COR-L47 (cell line): ENCODE data around the gene MTF1.
A peak's percentile ranks its signal among the peaks of the same experiment; 100 is the strongest.
"Not testable (repeated sequence)": the region's sequence is repeated elsewhere in the genome, so short reads cannot be mapped to it uniquely, and the experiment has no call there.

Experiments
- DNase-seq: peaks from one replicate; lab custom pipeline; 2025; lab: John Stamatoyannopoulos, UW

The MTF1 gene

GRCh38 chr1:37859507-37860345 is at the start of gene MTF1:
Gene MTF1 (minus strand): TSS chr1:37859592. CDS start chr1:37857658, 1,934 bp downstream.
- peak; percentile 95 for DNase-seq

- DNase-seq = not testable (repeated sequence)
Observed at GRCh38 chr1:37908531-37908930, 49.1 kb upstream of the MTF1 start.

- DNase-seq = not testable (repeated sequence)
Observed at GRCh38 chr1:37907416-37908125, 48.2 kb upstream of the MTF1 start.

GRCh38 chr1:37906591-37906990 is 47.2 kb upstream of the MTF1 start:
- DNase-seq = not testable (repeated sequence)

- DNase-seq = no peak
Observed at GRCh38 chr1:37905727-37906126, 46.3 kb upstream of the MTF1 start.

- not testable (repeated sequence) for DNase-seq
Observed at GRCh38 chr1:37903921-37904320, 44.5 kb upstream of the MTF1 start.

GRCh38 chr1:37902983-37903382 is 43.6 kb upstream of the MTF1 start:
- no peak for DNase-seq

- DNase-seq = no peak
Observed at GRCh38 chr1:37901893-37902225, 42.5 kb upstream of the MTF1 start.

- DNase-seq = no peak
Observed at GRCh38 chr1:37901191-37901892, 42.0 kb upstream of the MTF1 start.

- not testable (repeated sequence) for DNase-seq
Observed at GRCh38 chr1:37897563-37897962, 38.2 kb upstream of the MTF1 start.

- no peak for DNase-seq
Observed at GRCh38 chr1:37893673-37894072, 34.3 kb upstream of the MTF1 start.

GRCh38 chr1:37892151-37893047 is 33.0 kb upstream of the MTF1 start:
- DNase-seq = no peak

GRCh38 chr1:37890378-37891014 is 31.1 kb upstream of the MTF1 start:
- peak; percentile 34 for DNase-seq

GRCh38 chr1:37888022-37888700 is 28.8 kb upstream of the MTF1 start:
- no peak for DNase-seq

GRCh38 chr1:37884145-37884544 is 24.8 kb upstream of the MTF1 start:
- DNase-seq = no peak

- no peak for DNase-seq
Observed at GRCh38 chr1:37883671-37884070, 24.3 kb upstream of the MTF1 start.

GRCh38 chr1:37879865-37880264 is 20.5 kb upstream of the MTF1 start:
- no peak for DNase-seq

- DNase-seq = no peak
Observed at GRCh38 chr1:37878071-37878470, 18.7 kb upstream of the MTF1 start.

GRCh38 chr1:37875833-37876232 is 16.4 kb upstream of the MTF1 start:
- no peak for DNase-seq

GRCh38 chr1:37872692-37873091 is 13.3 kb upstream of the MTF1 start:
- DNase-seq = no peak

GRCh38 chr1:37868466-37868865 is 9.1 kb upstream of the MTF1 start:
- no peak for DNase-seq
